Keratinocyte (primary cell): ENCODE results near the gene IFI27L2.

Source experiments
- EZH2 ChIP-seq: IDR thresholded peaks from one replicate; pipeline ENCODE4 v1.6.1; 2012; ENCODE audit warnings: inconsistent platforms, mild to moderate bottlenecking, low read length, moderate library complexity
- TF ChIP-seq, protein P1 (sequence below), 3 experiments: IDR thresholded peaks in 1 of 3; conservative IDR thresholded peaks in 1 of 3; optimal IDR thresholded peaks in 1 of 3; 2 replicates in 2 of 3; 3 replicates in 1 of 3; pipeline versions ENCODE3 to v1.5.1; 2011; ENCODE audit warnings: low read length in 3 of 3, mild to moderate bottlenecking in 3 of 3, moderate library complexity in 2 of 3, control low read depth in 1 of 3, inconsistent platforms in 1 of 3; ENCODE audit not compliant: insufficient read depth in 2 of 3; ENCODE audit errors: extremely low read depth in 1 of 3

DNA sequence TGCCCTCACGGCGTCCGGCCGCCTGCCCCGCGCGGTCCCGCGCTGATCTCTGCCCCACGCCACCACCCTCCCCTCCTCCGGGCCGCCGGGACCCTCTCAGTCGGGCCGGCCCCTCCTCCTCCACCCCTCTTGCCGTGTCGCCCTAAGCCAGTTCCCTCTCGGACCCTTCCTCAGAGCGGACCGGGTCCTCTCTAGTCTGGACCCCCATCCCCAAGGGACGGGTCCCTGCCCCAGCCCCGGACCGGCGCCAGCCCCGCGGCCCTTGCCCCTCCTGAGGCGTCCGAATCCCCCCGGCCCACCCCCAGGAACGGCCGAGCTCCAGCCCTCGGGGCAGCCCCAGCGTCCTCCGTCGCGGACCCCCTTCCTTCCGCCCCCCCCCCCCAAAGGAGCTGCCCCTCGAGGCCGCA, 45.2 kb upstream of the IFI27L2 start:
- TF ChIP-seq, protein P1, sequence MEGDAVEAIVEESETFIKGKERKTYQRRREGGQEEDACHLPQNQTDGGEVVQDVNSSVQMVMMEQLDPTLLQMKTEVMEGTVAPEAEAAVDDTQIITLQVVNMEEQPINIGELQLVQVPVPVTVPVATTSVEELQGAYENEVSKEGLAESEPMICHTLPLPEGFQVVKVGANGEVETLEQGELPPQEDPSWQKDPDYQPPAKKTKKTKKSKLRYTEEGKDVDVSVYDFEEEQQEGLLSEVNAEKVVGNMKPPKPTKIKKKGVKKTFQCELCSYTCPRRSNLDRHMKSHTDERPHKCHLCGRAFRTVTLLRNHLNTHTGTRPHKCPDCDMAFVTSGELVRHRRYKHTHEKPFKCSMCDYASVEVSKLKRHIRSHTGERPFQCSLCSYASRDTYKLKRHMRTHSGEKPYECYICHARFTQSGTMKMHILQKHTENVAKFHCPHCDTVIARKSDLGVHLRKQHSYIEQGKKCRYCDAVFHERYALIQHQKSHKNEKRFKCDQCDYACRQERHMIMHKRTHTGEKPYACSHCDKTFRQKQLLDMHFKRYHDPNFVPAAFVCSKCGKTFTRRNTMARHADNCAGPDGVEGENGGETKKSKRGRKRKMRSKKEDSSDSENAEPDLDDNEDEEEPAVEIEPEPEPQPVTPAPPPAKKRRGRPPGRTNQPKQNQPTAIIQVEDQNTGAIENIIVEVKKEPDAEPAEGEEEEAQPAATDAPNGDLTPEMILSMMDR (optimal IDR thresholded peaks at IDR 0.05 in 1 of 3, IDR thresholded peaks at IDR 0.05 in 1 of 3, conservative IDR thresholded peaks at IDR 0.05 in 1 of 3; ENCODE audit: extremely low read depth in 1 of 3, insufficient read depth in 2 of 3, low read length in 3 of 3): no peak
- TF ChIP-seq EZH2: no peak
